H9 (cell line): ENCODE data around the gene TXNDC17. TPM values are rescaled to one million over a fixed set of nuclear protein-coding genes. Genes with fewer than 3 reads are reported as not detected.
A peak's percentile ranks its signal among the peaks of the same experiment; 100 is the strongest.

Experiments used
- DNase-seq: peaks from one replicate; pipeline ENCODE4 v3.0.0-alpha.2; 2017
- H2AFZ ChIP-seq: one replicate; pipeline ENCODE4 v1.6.1; 2013; ENCODE audit warnings: mild to moderate bottlenecking, low read length, control low read depth, moderate library complexity
- H2AK5ac ChIP-seq: 2 replicates; pipeline ENCODE4 v1.6.1; 2013; ENCODE audit warnings: low read length, control low read depth, mixed read lengths; ENCODE audit not compliant: insufficient read length
- H2BK120ac ChIP-seq: one replicate; pipeline ENCODE4 v1.6.1; 2013; ENCODE audit warnings: low read depth, mild to moderate bottlenecking, low read length, control low read depth, inconsistent platforms; ENCODE audit not compliant: poor library complexity, severe bottlenecking
- H2BK12ac ChIP-seq: 2 replicates; pipeline ENCODE4 v1.6.1; 2013; ENCODE audit warnings: low read length, control low read depth, mixed read lengths, low read depth; ENCODE audit not compliant: insufficient read length
- H2BK15ac ChIP-seq: 2 replicates; pipeline ENCODE4 v1.6.1; 2013; ENCODE audit warnings: low read depth, low read length, control low read depth
- H2BK20ac ChIP-seq: one replicate; pipeline ENCODE4 v1.6.1; 2013; ENCODE audit warnings: low read depth, mild to moderate bottlenecking, low read length, control low read depth, inconsistent platforms; ENCODE audit not compliant: poor library complexity, severe bottlenecking
- H2BK5ac ChIP-seq: 2 replicates; pipeline ENCODE4 v1.6.1; 2013; ENCODE audit warnings: low read length, control low read depth, mixed read lengths; ENCODE audit not compliant: insufficient read length
- H3K14ac ChIP-seq: 2 replicates; pipeline ENCODE4 v1.6.1; 2013; ENCODE audit warnings: low read length, control low read depth; ENCODE audit not compliant: insufficient read depth
- H3K18ac ChIP-seq: 2 replicates; pipeline ENCODE4 v1.6.1; 2013; ENCODE audit warnings: low read depth, mild to moderate bottlenecking, mixed read lengths, low read length, control low read depth; ENCODE audit not compliant: insufficient read length
- H3K23ac ChIP-seq: 2 replicates; pipeline ENCODE4 v1.6.1; 2013; ENCODE audit warnings: low read length, control low read depth, mixed read lengths, low read depth; ENCODE audit not compliant: insufficient read length
- H3K23me2 ChIP-seq: 2 replicates; pipeline ENCODE4 v1.6.1; 2013; ENCODE audit warnings: low read depth, mild to moderate bottlenecking, mixed read lengths, low read length, control low read depth; ENCODE audit not compliant: insufficient read length, poor library complexity, severe bottlenecking
- H3K27ac ChIP-seq: 2 replicates; pipeline ENCODE4 v1.5.1; 2013; ENCODE audit warnings: low read length, control low read depth, mixed read lengths, low read depth; ENCODE audit not compliant: insufficient read length
- H3K27me3 ChIP-seq: 2 replicates; pipeline ENCODE4 v1.6.1; 2013; ENCODE audit warnings: low read length, control low read depth, inconsistent platforms; ENCODE audit not compliant: insufficient read depth
- H3K4ac ChIP-seq: 2 replicates; pipeline ENCODE4 v1.6.1; 2013; ENCODE audit warnings: low read depth, mild to moderate bottlenecking, control low read depth, inconsistent platforms, low read length, moderate library complexity
- H3K4me1 ChIP-seq: 2 replicates; pipeline ENCODE4 v1.6.1; 2013; ENCODE audit warnings: low read length, control low read depth, inconsistent platforms; ENCODE audit not compliant: insufficient read depth
- H3K4me2 ChIP-seq: 2 replicates; pipeline ENCODE4 v1.6.1; 2013; ENCODE audit warnings: low read length, control low read depth, mixed read lengths; ENCODE audit not compliant: insufficient read length, insufficient read depth
- H3K56ac ChIP-seq: 2 replicates; pipeline ENCODE4 v1.6.1; 2013; ENCODE audit warnings: low read depth, mild to moderate bottlenecking, mixed read lengths, low read length, control low read depth; ENCODE audit not compliant: insufficient read length
- H3K79me1 ChIP-seq: 2 replicates; pipeline ENCODE4 v1.6.1; 2013; ENCODE audit warnings: low read depth, mild to moderate bottlenecking, moderate library complexity, low read length, control low read depth, inconsistent platforms; ENCODE audit not compliant: insufficient read depth, poor library complexity, severe bottlenecking
- H3K79me2 ChIP-seq: 2 replicates; pipeline ENCODE4 v1.6.1; 2013; ENCODE audit warnings: low read length, control low read depth, inconsistent platforms; ENCODE audit not compliant: insufficient read depth
- H3K9ac ChIP-seq: 2 replicates; pipeline ENCODE4 v1.6.1; 2013; ENCODE audit warnings: low read length, control low read depth, mixed read lengths; ENCODE audit not compliant: insufficient read length; ENCODE audit errors: extremely low read depth
- H3K9me3 ChIP-seq: one replicate; pipeline ENCODE4 v1.6.1; 2013; ENCODE audit warnings: low read depth, low read length, inconsistent platforms; ENCODE audit not compliant: control insufficient read depth
- H3T11ph ChIP-seq: one replicate; pipeline ENCODE4 v1.6.1; 2013; ENCODE audit warnings: mild to moderate bottlenecking, low read length, control low read depth, inconsistent platforms
- H4K20me1 ChIP-seq: one replicate; pipeline ENCODE4 v1.6.1; 2013; ENCODE audit not compliant: control insufficient read depth, insufficient read length, insufficient read depth
- H4K5ac ChIP-seq: 2 replicates; pipeline ENCODE4 v1.6.1; 2013; ENCODE audit warnings: low read depth, mild to moderate bottlenecking, mixed read lengths, low read length, control low read depth; ENCODE audit not compliant: insufficient read length
- H4K8ac ChIP-seq: replicated peaks from 2 replicates; pipeline ENCODE4 v1.6.1; 2013; ENCODE audit warnings: low read length, control low read depth, mixed read lengths, low read depth; ENCODE audit not compliant: insufficient read length
- H4K91ac ChIP-seq: 2 replicates; pipeline ENCODE4 v1.6.1; 2013; ENCODE audit warnings: low read depth, mild to moderate bottlenecking, moderate library complexity, mixed read lengths, low read length, control low read depth; ENCODE audit not compliant: insufficient read length
- H3K27ac Mint-ChIP-seq, 3 experiments: 2 replicates in 2 of 3; 3 replicates in 1 of 3; pipeline ENCODE4 v1.8.0; 2020 to 2021; ENCODE audit warnings: mixed read lengths in 3 of 3, mild to moderate bottlenecking in 1 of 3, moderate library complexity in 1 of 3
- H3K27me3 Mint-ChIP-seq: 2 replicates; pipeline ENCODE4 v1.8.0; 2021; ENCODE audit warnings: low read depth, mild to moderate bottlenecking, moderate library complexity, mixed read lengths
- H3K36me3 Mint-ChIP-seq, 3 experiments: 2 replicates in 2 of 3; 3 replicates in 1 of 3; pipeline ENCODE4 v1.8.0; 2020 to 2021; ENCODE audit warnings: low read depth in 3 of 3, mixed read lengths in 3 of 3; ENCODE audit not compliant: insufficient read depth in 1 of 3
- H3K4me1 Mint-ChIP-seq, 2 experiments: 2 replicates each; pipeline ENCODE4 v1.8.0; 2020; ENCODE audit warnings: mixed read lengths in 2 of 2
- H3K4me3 Mint-ChIP-seq, 2 experiments: 2 replicates in 1 of 2; 3 replicates in 1 of 2; pipeline ENCODE4 v1.8.0; 2020 to 2021; ENCODE audit warnings: mild to moderate bottlenecking in 2 of 2, mixed read lengths in 2 of 2, moderate library complexity in 1 of 2
- H3K9me3 Mint-ChIP-seq, 2 experiments: 2 replicates in 1 of 2; 3 replicates in 1 of 2; pipeline ENCODE4 v1.8.0; 2020; ENCODE audit warnings: mild to moderate bottlenecking in 2 of 2, mixed read lengths in 2 of 2, moderate library complexity in 1 of 2
- WGBS: extraction: QIAGEN DNeasy Blood & Tissue Kit; methylation state at CpG from one replicate; pipeline ENCODE4 v1.1.7; 2013; ENCODE audit warnings: missing lambda C conversion rate, low lambda C conversion rate, mixed read lengths; ENCODE audit not compliant: insufficient read length; ENCODE audit errors: extremely low coverage; 5-methylcytosine and 5-hydroxymethylcytosine counted together
- total RNA-seq: library from RNA; stranded (reverse); gene quantifications from 2 replicates; pipeline ENCODE4 v1.2.1, GENCODE V29; 2021
- TF ChIP-seq, protein P1 (sequence below): fragments of 200-600 bp; sonication (generic); conservative IDR thresholded peaks from 3 replicates; pipeline ENCODE4 v1.8.0; 2021; ENCODE audit warnings: antibody characterized with exemption, mild to moderate bottlenecking

TXNDC17 gene
- total RNA-seq, 1 experiment from 2014 or later = 170 TPM

DNA sequence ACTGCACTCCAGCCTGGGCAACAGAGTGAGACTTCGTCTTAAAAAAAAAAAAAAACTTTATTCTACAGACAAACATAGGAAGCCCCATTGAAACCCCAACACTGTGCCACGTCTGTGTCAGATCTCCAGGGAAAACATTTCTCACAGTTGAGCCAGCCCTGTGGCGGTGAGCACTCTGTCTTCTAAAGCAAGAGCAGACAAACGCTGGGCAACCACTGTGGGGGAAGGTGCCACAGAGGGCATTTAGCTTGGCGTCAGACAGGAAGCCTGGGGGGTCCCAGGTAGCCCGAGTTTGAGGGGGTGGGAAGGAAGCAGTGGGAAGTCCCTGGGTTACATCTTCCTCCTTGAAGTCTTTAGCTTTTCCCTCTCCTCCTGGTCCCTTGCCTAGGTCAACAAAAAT lies 26.7 kb downstream of the TXNDC17 start:
- Histone ChIP-seq H2AK5ac (no peak overlapping the region), H3K4ac (no peak overlapping the region), H3K27ac (no peak overlapping the region), H2BK15ac (no peak overlapping the region), H4K20me1 (no peaks in the 10 kb centered on the region), H3K4me2 (no peak overlapping the region), H4K8ac (no peak overlapping the region), H3T11ph (no peak overlapping the region), H3K9ac (no peak overlapping the region), H2BK12ac (no peak overlapping the region), H3K56ac (no peak overlapping the region), H3K79me2 (no peaks in the 10 kb centered on the region), H3K23me2 (no peaks in the 10 kb centered on the region), H4K91ac (no peak overlapping the region), H3K18ac (no peak overlapping the region), H3K4me1 (no peaks in the 10 kb centered on the region), H3K23ac (no peak overlapping the region), H3K9me3 (no peaks in the 10 kb centered on the region), H3K79me1 (no peaks in the 10 kb centered on the region), H2BK20ac (no peak overlapping the region), H2AFZ (no peak overlapping the region), H2BK120ac (no peak overlapping the region), H2BK5ac (no peak overlapping the region), H4K5ac (no peak overlapping the region), H3K27me3 (peaks cover 4% of the 10 kb centered on the region), H3K14ac (no peak overlapping the region)
- no peak overlapping the region for H3K27ac Mint-ChIP-seq
- H3K4me1 Mint-ChIP-seq = peaks cover 0 to 4% of the 10 kb centered on the region in 2 experiments; a peak in 1 of 4 replicates
- H3K27me3 Mint-ChIP-seq = peaks cover 53% of the 10 kb centered on the region
- peak; percentile 18 for DNase-seq
- H3K36me3 Mint-ChIP-seq = no peaks in the 10 kb centered on the region
- H3K4me3 Mint-ChIP-seq = no peak overlapping the region
- TF ChIP-seq, protein P1, sequence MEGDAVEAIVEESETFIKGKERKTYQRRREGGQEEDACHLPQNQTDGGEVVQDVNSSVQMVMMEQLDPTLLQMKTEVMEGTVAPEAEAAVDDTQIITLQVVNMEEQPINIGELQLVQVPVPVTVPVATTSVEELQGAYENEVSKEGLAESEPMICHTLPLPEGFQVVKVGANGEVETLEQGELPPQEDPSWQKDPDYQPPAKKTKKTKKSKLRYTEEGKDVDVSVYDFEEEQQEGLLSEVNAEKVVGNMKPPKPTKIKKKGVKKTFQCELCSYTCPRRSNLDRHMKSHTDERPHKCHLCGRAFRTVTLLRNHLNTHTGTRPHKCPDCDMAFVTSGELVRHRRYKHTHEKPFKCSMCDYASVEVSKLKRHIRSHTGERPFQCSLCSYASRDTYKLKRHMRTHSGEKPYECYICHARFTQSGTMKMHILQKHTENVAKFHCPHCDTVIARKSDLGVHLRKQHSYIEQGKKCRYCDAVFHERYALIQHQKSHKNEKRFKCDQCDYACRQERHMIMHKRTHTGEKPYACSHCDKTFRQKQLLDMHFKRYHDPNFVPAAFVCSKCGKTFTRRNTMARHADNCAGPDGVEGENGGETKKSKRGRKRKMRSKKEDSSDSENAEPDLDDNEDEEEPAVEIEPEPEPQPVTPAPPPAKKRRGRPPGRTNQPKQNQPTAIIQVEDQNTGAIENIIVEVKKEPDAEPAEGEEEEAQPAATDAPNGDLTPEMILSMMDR = no peak
- H3K9me3 Mint-ChIP-seq = no peaks in the 10 kb centered on the region
- no CpG with 5 or more reads among the region's 6 CpGs for WGBS
